PC-3 (cell line): ENCODE data around the gene LAYN. TPM values are rescaled to one million over a fixed set of nuclear protein-coding genes. Genes with fewer than 3 reads are reported as not detected.

Source experiments
- ATAC-seq: fragments of 200-7000 bp; cut with Tn5 transposase; 2 replicates; pipeline ENCODE4 v1.9.1; 2020; ENCODE audit warnings: mild to moderate bottlenecking, moderate library complexity
- BruUV-seq: library from RNA; stranded (reverse); fragments of 400-500 nt; replicated peaks from 2 replicates; lab custom pipeline; 2021; lab: Mats Ljungman, UMichigan
- CTCF ChIA-PET: fragments of 300-600 bp; sonication (Branson Sonifier 250); formaldehyde crosslinking; loops from one replicate; lab custom pipeline; 2022; ENCODE audit warnings: antibody characterized with exemption; lab: Charles Lee
- POLR2A ChIA-PET: fragments of 300-600 bp; sonication (Branson Sonifier 250); formaldehyde crosslinking; loops from one replicate; lab custom pipeline; 2022; ENCODE audit warnings: antibody characterized with exemption; ENCODE audit not compliant: unreplicated experiment; lab: Charles Lee
- DNase-seq: peaks from one replicate; pipeline ENCODE4 v3.0.0-alpha.2; 2015
- H2AFZ ChIP-seq: fragments of 300-600 bp; sonication (generic); 2 replicates; pipeline ENCODE4 v1.6.0; 2016; ENCODE audit warnings: antibody characterized with exemption, low read length
- H3F3A ChIP-seq: fragments of 300-600 bp; sonication (generic); one replicate; pipeline ENCODE4 v1.6.0; 2017; ENCODE audit warnings: antibody characterized with exemption, low read length, control low read depth, mild to moderate bottlenecking; ENCODE audit not compliant: unreplicated experiment
- H3K27ac ChIP-seq: fragments of 300-600 bp; sonication (generic); 2 replicates; pipeline ENCODE4 v1.5.1; 2016; ENCODE audit warnings: mild to moderate bottlenecking, low read length
- H3K27me3 ChIP-seq: fragments of 300-600 bp; sonication (generic); 2 replicates; pipeline ENCODE4 v1.6.1; 2016; ENCODE audit warnings: low read length, mixed read lengths
- H3K36me3 ChIP-seq: fragments of 300-600 bp; sonication (generic); 2 replicates; pipeline ENCODE4 v1.6.1; 2016; ENCODE audit warnings: low read depth, mixed run types, low read length, mixed read lengths
- H3K4me1 ChIP-seq: fragments of 300-600 bp; sonication (generic); 2 replicates; pipeline ENCODE4 v1.5.1; 2016; ENCODE audit warnings: low read length; ENCODE audit not compliant: insufficient read depth
- H3K4me2 ChIP-seq: fragments of 300-600 bp; sonication (generic); 2 replicates; pipeline ENCODE4 v1.6.0; 2016; ENCODE audit warnings: low read length
- H3K4me3 ChIP-seq: fragments of 300-600 bp; sonication (generic); 2 replicates; pipeline ENCODE4 v1.5.1; 2016; ENCODE audit warnings: mild to moderate bottlenecking, low read length, mixed read lengths
- H3K79me2 ChIP-seq: fragments of 300-600 bp; sonication (generic); 2 replicates; pipeline ENCODE4 v1.6.1; 2017; ENCODE audit warnings: low read length, mixed read lengths
- H3K9ac ChIP-seq: fragments of 300-600 bp; sonication (generic); 2 replicates; pipeline ENCODE4 v1.6.0; 2016; ENCODE audit warnings: mild to moderate bottlenecking, low read length
- H3K9me2 ChIP-seq: fragments of 300-600 bp; sonication (generic); replicated peaks from 2 replicates; pipeline ENCODE4 v1.6.1; 2016; ENCODE audit warnings: mixed run types, low read length, mixed read lengths
- H3K9me3 ChIP-seq: fragments of 300-600 bp; sonication (generic); 2 replicates; pipeline ENCODE4 v1.6.1; 2016; ENCODE audit warnings: low read length, mixed read lengths
- H4K20me1 ChIP-seq: fragments of 300-600 bp; sonication (generic); 2 replicates; pipeline ENCODE4 v1.6.1; 2016; ENCODE audit warnings: low read length, mixed read lengths
- CTCF ChIP-seq: fragments of 300-600 bp; sonication (generic); conservative IDR thresholded peaks from 2 replicates; pipeline ENCODE4 v1.5.1; 2017; ENCODE audit warnings: antibody characterized with exemption, low read depth, mild to moderate bottlenecking, low read length
- EZH2 ChIP-seq: fragments of 300-600 bp; sonication (generic); IDR thresholded peaks from one replicate; pipeline ENCODE4 v1.6.1; 2017; ENCODE audit warnings: antibody characterized with exemption, mild to moderate bottlenecking, low read length; ENCODE audit not compliant: unreplicated experiment
- EZH2phosphoT487 ChIP-seq: fragments of 300-600 bp; sonication (generic); IDR thresholded peaks from 2 replicates; pipeline ENCODE4 v1.6.1; 2018; ENCODE audit warnings: mild to moderate bottlenecking, antibody characterized with exemption, low read length, borderline replicate concordance
- intact Hi-C: fragments of 100-400 bp; cut with micrococcal nuclease; formaldehyde crosslinking; loops from 2 replicates; pipeline ENCODE4 v1.9.0; 2023
- total RNA-seq: library from RNA; depleted of rRNA; stranded (reverse); fragments of >200 nt; gene quantifications from 2 replicates; pipeline ENCODE4 v1.2.3, GENCODE V29; 2014

The LAYN gene
- total RNA-seq, 1 experiment from 2014 or later = 0.47 TPM

GRCh38 chr11:111514216-111515031 is 26.1 kb upstream of the LAYN start, which contains the start of gene HOATZ:
HOATZ (plus strand) TSS chr11:111514778; CDS start chr11:111514785, 7 bp downstream.
- ChIA-PET POLR2A (no interaction called here), CTCF (no interaction called here)
- Histone ChIP-seq H3K79me2 (no peaks in the 10 kb centered on the region), H3K27me3 (no peaks in the 10 kb centered on the region), H3K9me3 (no peaks in the 10 kb centered on the region), H3K27ac (no peak within 1 kb of the TSS), H3K9me2 (0 out of 2 replicates have a peak, but pooled peaks cover 2% of the 10 kb centered on the region), H3K4me3 (no peak within 1 kb of the TSS), H3F3A (no peaks in the 10 kb centered on the region), H4K20me1 (no peaks in the 10 kb centered on the region), H3K4me2 (no peak within 1 kb of the TSS), H3K36me3 (no peaks in the 10 kb centered on the region), H2AFZ (0 out of 2 replicates have a peak within 1 kb of the TSS, but pooled peaks have one; percentile 3), H3K9ac (no peak within 1 kb of the TSS), H3K4me1 (no peaks in the 10 kb centered on the region)
- ATAC-seq (no peak), DNase-seq (no peak)
- intact Hi-C loops = no loop called here
- no TSS peak for BruUV-seq
- TF ChIP-seq EZH2 (no peak), EZH2phosphoT487 (no peak), CTCF (no peak)

- Histone ChIP-seq H3K4me1 (no peaks in the 10 kb centered on the region), H3K9ac (no peak overlapping the region), H3K79me2 (no peaks in the 10 kb centered on the region), H3K27me3 (no peaks in the 10 kb centered on the region), H3K27ac (no peak overlapping the region), H3K9me3 (no peaks in the 10 kb centered on the region), H3K4me2 (no peak overlapping the region), H3F3A (no peaks in the 10 kb centered on the region), H4K20me1 (no peaks in the 10 kb centered on the region), H3K36me3 (no peaks in the 10 kb centered on the region), H3K9me2 (no peaks in the 10 kb centered on the region), H2AFZ (0 out of 2 replicates have a peak overlapping the region, but pooled peaks have one; percentile 3), H3K4me3 (no peak overlapping the region)
- ATAC-seq = no peak
- intact Hi-C loops = no loop called here
- TF ChIP-seq EZH2phosphoT487 (no peak), CTCF (no peak), EZH2 (no peak)
- no peak for DNase-seq
- BruUV-seq = no TSS peak
- ChIA-PET POLR2A (no interaction called here), CTCF (no interaction called here)
These were observed 24.9 kb upstream of the LAYN start for GRCh38 chr11:111515591-111515990.

- Histone ChIP-seq H3K79me2 (no peaks in the 10 kb centered on the region), H3F3A (no peaks in the 10 kb centered on the region), H3K9me2 (no peaks in the 10 kb centered on the region), H4K20me1 (no peaks in the 10 kb centered on the region), H3K27me3 (no peaks in the 10 kb centered on the region), H2AFZ (no peak overlapping the region), H3K4me3 (no peak overlapping the region), H3K27ac (no peak overlapping the region), H3K4me1 (no peaks in the 10 kb centered on the region), H3K9me3 (no peaks in the 10 kb centered on the region), H3K36me3 (no peaks in the 10 kb centered on the region), H3K4me2 (no peak overlapping the region), H3K9ac (no peak overlapping the region)
- intact Hi-C loops = no loop called here
- TF ChIP-seq EZH2phosphoT487 = no peak
- TF ChIP-seq EZH2 = no peak
- no peak for TF ChIP-seq CTCF
- no TSS peak for BruUV-seq
- DNase-seq (no peak), ATAC-seq (no peak)
- POLR2A ChIA-PET = no interaction called here
- CTCF ChIA-PET = no interaction called here
These were observed 21.9 kb upstream of the LAYN start for GRCh38 chr11:111518668-111519067.
